ENCODE data around the gene GRPEL2.
A peak's percentile ranks its signal among the peaks of the same experiment; 100 is the strongest.

Gene GRPEL2

DNA sequence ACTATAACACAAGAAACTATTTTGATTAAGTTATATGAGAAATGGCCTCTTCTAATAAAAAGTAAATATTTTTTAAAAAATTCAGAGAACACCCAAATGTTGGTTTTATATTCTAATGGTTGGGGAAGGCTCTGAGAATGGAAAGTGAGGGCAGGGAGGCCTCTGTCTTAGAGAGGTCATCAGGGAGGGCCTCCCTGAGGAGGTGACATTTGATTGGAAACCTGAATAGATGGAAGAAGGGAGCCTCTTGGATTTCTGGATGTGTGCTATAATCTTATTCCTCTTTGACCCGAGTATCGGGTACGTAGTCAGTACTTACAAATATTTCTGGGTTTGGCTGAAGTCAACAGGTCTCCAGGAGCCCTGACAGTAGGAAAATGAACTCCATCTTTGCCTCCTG, 26.1 kb upstream of the GRPEL2 start:
- DNase-seq (ENCODE audit: low spot score) = no peak

DNA sequence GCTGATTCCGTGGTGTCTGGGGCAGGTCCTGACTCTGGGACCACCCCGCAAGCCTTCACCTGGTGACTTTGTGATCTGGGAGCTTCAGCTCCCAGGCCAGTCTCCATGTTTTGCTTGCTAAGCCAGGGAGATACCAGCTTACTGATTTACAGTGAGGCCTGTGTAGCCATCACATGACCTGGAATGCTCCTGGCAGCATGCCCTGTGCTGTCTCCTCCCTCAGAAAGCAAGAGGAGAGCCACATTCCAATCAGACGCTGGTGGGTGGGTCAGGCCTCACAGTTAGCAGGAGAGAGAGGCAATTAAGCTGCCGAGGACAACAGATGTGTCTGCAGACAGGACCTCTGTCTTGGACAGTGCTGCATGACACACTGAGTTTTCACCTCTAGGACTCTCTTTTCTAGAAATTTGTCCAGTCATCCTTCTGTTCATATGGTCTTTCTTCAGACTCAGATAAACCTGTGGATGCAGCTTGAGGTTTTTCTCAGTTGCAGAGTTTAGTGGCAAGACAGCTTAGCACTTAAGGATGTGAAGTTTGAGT, 24.4 kb upstream of the GRPEL2 start:
- peak; percentile 75 for DNase-seq (ENCODE audit: low spot score)

DNA sequence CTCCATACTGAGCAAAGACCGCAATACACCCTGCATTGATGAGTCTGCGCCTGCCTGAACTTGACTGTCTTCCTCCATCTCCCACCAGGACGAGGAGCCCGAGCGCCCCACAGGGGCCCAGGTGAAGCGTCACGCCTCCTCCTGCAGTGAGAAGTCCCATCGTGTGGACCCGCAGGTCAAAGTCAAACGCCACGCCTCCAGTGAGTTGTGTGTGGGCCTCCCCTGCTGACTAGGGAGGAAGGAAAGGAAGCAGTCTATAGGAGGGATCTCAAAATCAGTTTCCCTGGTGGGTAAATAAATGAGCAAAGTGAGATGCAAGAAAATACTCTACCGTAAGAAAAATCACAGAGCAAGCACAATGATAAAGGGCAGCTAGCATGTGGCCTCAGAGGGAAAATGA, 22.8 kb upstream of the GRPEL2 start:
- no peak for DNase-seq (ENCODE audit: low spot score)

DNA sequence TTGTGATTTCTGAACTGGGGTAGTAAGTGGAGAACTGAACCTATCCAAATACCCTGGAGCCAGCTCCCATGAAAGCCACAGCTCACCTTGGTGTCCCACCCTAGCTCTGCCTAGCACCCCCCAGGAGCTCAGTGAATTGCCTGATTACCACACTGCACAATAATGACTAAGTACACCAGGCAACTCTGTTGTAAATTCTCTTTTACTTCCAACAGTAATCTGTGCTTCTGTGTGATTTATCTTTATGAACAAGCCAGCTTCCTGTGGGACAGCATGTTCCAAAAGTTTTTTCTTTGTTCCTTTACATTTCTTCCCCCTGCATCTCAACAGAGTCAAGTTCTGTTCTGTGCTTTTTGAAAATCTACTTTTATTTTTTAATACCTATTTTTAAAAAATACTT, 22.1 kb upstream of the GRPEL2 start:
- no peak for DNase-seq (ENCODE audit: low spot score)

DNA sequence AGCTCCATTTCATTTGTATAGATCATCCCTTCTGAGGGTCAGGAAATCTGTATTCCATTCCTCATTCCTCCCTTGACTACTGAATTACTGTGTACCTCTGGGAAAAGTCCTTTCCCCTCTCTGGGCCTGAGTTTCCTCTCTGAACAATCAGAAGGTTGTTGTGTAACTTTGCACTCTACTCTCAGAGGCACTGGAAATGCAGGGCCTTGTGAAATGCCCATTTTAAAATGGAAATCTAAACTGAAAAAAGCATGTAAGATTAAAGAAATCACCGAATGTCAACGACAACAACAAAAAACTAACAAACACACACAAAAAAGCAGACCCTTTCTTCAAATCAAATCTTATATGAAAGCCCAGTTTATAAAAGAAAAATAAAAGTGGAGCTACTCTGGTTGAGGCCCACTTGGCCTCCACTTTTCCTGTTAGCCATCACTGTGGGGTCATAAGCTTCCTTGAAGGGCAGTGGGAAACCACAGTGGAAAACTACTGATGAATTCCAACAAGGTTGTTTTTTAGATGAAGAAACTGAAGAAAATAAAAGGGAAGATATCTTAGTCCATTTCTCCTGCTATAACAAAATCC, 21.6 kb upstream of the GRPEL2 start:
- no peak for DNase-seq (ENCODE audit: low spot score)

DNA sequence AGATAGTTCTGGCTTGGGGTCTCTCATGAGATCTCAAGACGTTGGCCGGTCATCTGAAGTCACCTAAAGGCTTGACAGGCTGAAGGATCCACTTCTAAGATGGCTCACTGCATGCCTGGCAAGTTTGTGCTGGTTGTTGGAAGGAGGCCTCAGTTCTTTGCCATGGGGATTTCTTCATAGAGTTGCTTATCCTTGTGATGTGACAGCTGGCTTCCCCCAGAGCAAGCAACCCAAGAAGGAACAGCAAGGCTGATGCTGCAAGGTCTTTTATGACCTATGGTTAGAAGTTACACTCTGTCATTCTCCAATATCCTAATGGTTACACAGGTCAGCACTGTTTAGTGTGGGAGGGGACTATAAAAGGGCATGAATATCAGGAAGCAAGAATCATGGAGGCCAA, 20.7 kb upstream of the GRPEL2 start:
- DNase-seq (ENCODE audit: low spot score) = no peak

DNA sequence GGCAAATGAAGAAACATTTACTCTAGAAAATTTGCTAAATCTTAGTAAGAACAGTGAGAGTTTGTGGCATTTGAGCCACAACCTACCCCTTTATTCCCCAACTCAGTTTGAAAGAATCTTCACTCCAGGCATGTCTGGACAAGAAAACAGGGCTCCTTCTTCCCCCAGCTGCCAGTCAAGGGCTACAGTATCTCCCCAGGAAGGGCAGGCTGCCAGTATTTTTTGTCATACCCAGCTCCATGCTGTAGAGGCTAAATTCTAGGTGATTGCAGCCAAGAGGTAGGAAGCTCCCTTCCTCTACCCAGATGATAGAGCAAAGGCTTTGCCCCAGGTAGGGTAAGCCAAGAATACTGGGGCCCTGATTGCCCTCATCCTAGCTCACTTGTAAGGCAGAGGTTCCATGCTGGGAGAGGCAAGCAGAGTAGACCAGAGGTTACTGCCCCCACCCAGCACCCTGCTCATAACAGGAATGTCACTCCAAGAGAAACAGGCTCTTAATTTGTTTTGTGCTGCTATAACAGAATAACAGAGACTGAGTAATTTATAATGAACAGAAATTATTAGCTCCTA, 20.0 kb upstream of the GRPEL2 start:
- no peak for DNase-seq (ENCODE audit: low spot score)

DNA sequence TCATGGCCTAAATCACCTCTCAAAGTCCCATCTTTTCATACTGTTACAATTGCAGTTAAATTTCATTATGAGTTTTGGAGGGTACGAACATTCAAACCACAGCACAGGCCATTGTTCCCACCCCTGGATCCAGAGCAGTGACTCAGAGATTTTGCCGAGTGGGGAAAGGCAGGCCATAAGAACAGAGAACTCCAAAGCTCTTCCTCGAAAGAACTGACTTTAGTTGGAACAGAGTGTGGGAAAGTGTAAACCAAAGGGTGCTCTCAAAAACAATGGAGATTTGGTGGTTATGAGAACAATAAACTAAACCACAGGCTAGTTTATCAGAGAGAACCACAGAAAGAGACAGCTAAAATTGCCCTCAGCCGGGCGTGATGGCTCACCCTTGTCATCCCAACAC, 19.4 kb upstream of the GRPEL2 start:
- DNase-seq (ENCODE audit: low spot score) = no peak

DNA sequence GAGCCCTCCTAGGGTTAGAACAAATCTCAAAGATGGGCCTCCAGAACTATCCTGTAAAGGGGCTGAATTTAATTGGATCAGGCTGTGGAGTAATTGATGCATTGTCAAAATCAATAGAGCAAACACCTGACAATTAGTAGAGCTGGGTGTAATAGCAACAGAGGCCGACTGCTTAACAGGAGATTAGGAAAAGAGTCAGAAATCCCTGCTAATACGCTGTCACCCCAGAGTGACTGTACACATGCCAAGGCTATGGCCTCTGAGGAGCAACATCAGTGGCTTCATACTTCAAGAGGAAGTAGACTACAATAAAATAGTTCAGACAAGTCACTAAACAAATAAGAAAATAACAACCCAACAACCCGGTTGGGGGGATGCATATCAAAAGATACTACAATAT, 18.7 kb upstream of the GRPEL2 start:
- no peak for DNase-seq (ENCODE audit: low spot score)

DNA sequence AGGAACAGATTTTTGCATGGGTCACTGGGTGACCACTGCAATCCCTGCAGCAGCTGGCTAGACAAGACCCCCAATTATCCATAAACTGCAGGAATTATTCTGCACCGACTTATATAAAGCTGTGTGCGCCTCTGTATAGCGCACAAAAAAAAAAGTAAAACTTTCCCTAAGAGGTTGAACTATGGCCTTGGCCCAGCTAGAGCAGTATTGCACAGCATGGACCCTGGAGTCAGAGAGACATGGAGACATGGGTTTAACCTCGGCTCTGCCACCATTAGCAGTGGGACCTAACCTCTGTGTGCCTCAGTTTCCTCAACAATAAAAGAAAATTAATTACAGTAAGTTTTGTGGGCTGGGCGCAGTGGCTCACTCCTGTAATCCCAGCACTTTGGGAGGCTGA, 17.1 kb upstream of the GRPEL2 start:
- no peak for DNase-seq (ENCODE audit: low spot score)

DNA sequence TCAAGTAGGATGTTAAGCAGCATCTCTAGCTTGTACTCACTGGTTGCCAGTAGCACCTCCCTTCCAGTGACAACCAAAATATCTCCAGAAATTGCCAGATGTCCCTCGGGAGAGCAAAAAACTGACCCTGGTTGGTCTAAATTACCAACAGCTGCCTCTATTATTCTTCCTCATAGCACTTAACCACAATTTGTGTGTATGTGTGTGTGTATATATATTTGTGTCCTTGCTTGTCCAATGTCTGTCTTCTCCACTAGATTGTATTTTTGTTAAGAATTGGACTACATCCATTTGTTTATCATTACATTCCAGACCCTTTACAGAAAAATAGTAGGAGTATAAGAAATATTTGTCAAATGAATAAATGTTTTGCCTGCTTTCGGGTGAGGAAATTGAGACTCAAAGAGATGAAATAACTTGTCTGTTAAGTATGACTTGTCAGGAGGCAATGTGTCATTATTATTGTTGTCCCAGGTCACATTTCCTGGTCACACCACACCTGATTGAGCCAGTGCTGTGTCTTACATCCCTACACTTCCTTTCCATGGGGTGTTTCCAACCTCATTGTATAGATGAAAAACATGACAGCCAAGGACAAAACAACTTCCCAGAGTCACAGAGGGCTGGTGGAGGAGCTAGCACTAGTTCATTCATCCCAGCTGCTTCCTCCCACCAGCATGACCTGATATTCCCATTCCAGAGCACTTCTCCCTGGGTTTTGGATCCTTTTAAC, 11.4 kb upstream of the GRPEL2 start:
- no peak for DNase-seq (ENCODE audit: low spot score)

DNA sequence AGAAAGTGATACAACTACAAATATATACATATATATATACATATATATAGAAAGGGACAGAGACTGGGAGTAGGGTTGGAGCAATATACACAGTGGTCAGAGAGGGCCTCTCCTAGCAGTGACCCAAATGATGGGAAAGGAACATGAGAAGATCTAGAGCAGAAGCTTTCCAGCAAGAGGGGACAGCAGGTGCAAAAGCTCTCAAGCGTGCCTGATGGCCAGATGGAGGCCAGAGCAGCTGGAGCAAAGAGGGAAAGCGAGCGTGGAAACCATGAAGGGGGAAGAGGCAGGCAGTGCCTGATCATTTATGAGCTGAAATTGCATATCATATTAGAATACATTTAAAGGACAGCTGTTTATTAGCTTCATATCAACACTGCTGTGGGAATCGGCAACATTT, 7.6 kb upstream of the GRPEL2 start:
- no peak for DNase-seq (ENCODE audit: low spot score)

DNA sequence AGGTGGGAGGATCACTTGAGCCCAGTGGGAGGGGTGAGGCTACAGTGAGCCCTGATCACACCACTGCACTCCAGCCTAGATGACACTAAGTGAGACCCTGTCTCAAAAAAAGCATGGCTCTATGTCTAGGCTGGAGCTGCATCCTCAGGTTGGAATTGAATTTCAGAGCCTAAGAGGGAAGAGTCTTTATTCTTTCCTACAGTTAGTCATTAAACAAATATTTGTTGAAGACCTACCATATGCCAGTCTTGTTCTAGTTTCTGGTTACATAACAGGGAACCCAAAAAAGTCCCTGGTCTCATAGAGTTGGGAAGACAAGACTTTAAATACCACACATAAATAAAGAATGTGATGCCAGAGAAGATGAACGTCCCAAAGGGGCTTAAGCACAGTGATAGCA, 6.9 kb upstream of the GRPEL2 start:
- DNase-seq (ENCODE audit: low spot score) = no peak

DNA sequence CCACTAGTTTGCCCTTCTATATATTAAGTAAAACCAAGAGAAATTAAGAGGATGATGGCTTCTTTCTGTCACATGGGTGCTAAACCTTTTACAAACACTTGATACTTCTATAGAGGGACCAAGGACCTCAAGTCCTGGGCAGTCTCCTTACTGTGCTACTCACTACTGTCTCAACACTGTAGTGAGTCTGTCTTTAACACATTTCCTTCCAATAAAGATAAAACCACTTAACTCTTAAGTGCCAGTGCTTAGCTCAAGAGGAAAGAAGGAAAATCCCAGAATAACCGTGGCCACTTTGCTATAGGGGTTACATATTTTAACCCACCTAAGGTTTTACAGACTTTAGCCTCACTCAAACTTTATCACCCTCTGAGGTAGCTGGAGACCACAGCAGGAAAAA, 4.4 kb upstream of the GRPEL2 start:
- no peak for DNase-seq (ENCODE audit: low spot score)

DNA sequence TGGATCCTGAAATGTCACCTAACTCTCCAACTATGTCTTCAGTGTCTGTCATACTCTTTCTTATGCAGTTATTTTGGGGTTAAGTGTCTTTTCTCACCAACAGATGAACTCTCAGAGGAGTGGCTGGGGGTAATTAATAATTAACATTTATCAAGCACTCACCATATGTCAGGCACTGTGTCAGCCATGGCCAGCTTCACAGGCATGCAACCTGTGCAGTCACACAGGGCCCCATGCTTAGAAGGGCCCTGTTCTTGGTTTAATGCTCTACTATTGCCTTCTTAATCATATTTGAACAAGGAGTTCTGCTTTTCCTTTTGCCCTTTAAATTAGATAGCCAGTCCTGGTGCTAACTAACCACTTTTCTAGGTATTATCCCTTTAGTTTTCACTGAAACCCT, 3.4 kb upstream of the GRPEL2 start:
- DNase-seq (ENCODE audit: low spot score) = no peak

DNA sequence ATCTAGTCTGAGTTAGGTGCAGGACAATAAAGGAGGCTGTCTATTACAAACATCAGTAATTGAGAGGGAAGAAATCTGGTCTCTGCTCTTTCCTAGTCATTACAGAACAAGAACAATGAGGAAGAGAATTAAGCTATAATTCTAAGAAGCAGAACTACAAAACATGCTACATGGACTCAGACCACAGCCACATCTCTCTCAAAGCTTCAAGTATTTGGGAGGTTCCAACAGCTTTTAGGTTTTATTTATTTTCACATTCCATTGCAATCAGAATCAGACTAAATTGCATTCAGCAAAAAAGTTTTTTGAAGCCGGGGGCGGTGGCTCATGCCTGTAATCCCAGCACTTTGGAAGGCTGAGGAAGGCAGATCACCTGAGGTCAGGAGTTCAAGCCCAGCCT, 1.1 kb upstream of the GRPEL2 start:
- no peak for DNase-seq (ENCODE audit: low spot score)

DNA sequence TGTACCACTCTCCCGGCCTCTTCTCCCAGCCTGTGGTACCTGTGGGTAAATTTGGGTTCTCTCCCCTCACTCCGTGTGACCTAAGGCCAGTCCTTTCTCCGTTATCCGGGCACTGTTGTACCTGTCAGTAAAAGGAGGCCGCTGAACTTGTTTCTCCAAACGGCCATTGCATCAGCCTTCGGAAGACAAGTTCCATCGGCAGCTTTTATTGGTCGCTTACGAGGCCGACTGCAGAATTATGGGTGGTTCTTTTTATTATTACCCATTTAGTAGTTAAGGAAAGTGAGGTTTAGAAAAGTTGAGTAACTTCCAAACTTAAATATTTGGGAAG, 558 bp downstream of the GRPEL2 start:
- DNase-seq (ENCODE audit: low spot score) = no peak

DNA sequence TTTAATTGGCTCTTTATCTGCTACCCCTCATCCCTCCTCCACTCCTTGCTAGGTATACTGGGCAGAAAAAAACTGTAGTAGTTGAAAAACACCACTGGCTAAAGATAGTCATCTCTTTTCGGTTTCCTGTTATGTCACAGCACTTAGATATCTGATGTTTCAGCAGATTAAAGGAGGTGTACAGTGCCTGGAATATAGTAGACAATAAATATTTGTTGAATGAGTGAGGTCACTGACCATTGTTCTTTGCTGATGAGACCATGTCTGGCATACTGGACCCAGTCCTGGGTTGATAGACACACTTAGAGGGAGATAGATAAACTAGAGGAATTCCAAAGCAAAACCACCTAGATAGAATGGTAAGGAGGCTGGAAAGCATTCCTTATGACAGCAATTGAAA, 3.2 kb downstream of the GRPEL2 start:
- no peak for DNase-seq (ENCODE audit: low spot score)

DNA sequence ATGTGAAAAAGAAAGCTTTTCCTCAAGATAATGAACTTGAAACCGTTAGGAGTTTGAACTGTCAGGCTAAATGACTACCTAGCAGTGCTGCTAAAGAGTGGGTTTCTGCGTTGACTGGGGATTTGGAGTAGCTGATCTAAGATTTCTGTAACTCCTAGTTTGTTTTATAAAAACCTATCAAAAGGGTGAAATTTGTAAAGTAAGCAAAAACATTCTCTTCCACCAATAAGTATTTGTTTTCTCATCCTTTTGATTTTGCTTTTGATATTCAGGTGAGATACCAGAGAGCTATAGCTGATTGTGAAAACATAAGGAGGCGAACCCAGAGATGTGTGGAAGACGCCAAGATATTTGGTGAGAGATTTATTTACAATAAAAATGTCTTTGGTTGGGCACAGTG, 4.1 kb downstream of the GRPEL2 start:
- no peak for DNase-seq (ENCODE audit: low spot score)

DNA sequence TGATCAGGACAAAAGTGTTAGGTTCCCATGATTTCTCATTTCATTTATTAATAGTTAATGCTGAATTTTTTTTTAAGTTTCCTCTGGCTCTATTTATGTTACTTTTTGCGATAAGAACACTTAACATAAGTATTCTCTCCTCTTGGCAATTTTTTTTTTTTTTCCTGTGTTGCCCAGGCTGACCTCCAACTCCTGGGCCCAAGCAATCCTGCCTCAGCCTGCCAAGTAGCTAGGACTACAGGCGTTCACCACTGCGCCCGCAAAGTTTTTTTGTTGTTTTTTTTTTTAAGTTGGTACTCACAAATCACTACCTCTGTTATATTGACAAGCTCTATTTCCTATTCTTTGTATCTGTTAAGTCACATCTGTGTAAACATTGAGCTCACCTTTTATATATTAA, 6.9 kb downstream of the GRPEL2 start:
- DNase-seq (ENCODE audit: low spot score) = no peak

DNA sequence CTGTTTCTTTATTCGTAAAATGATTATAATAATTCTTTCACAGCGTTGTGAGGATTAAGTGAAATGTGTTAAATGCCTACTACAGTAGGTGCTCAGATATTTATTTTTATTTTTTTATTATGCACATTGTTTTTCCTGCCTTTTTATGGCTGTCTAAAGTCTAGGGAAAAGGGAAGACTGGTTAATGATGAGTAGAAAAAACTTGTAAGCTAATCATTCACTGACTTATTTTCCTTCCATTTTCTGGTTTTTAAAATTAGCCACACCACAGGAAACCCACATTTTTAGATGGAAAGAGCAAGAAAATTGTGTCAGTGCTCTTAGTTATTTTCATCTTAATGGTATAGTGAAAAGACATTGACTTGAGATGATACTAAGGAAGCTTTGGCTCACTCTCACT, 8.6 kb downstream of the GRPEL2 start:
- DNase-seq (ENCODE audit: low spot score) = no peak

DNA sequence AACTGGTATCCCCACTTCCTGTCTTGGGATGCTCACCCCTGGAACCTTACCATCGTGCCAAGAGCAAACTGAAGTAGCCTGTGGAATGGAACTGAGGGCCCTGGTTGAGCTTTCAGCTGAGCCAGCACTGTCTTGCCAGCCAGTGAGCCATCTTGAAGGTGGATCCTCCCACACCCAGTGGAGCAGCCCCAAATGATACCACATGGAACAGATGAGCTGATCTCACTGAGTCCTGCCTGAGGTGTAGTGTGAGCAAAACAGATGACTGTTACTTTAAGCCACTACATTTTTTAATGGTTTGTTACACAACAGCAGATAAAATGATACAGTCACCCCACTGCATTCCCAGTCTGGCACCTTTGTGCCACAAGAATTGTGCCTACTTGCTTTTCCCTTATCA, 10.4 kb downstream of the GRPEL2 start:
- no peak for DNase-seq (ENCODE audit: low spot score)

DNA sequence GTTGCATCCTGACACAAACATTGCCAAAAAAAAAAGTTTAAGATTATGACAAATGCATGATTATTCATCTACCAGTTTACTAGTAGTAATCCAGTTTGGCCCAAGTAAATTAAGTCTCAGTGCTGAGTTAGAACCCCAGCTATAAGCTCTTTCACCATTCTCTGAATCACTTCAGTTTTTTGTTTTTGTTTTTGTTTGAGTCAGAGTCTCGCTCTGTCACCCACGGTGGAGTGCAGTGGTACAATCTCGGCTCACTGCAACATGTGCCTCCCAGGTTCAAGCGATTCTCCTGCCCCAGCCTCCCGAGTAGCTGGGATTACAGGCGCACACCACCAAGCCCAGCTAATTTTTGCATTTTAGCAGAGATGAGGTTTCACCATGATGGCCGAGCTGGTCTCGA, 11.1 kb downstream of the GRPEL2 start:
- no peak for DNase-seq (ENCODE audit: low spot score)
